ENCODE data around the gene PCK1.

PCK1 gene

GRCh38 chr20:57593134-57593886, 32.4 kb downstream of the PCK1 start:
- Histone ChIP-seq H3K9me3 (ENCODE audit: control insufficient read depth, insufficient read depth, low read length) (no peaks in the 10 kb centered on the region), H3F3A (ENCODE audit: control insufficient read depth, insufficient read depth) (no peaks in the 10 kb centered on the region), H3K36me3 (ENCODE audit: control insufficient read depth, low read length) (no peaks in the 10 kb centered on the region), H3K27ac (ENCODE audit: low read depth, low read length) (no peak overlapping the region), H3K4me1 (ENCODE audit: control insufficient read depth, low read length) (peaks cover 9% of the 10 kb centered on the region), H3K4me2 (ENCODE audit: low read length) (peak overlapping the region; percentile 15; the same call in 1 of the 2 replicates), H3K27me3 (ENCODE audit: control insufficient read depth, low read length) (peaks cover 39% of the 10 kb centered on the region), H3K79me2 (ENCODE audit: control insufficient read depth, low read length) (no peaks in the 10 kb centered on the region), H4K20me1 (ENCODE audit: control insufficient read depth, insufficient read depth, low read depth, low read length) (no peaks in the 10 kb centered on the region; the same call in 1 of the 2 replicates), H3K9me2 (replicated peaks; ENCODE audit: control insufficient read depth, low read length) (no peaks in the 10 kb centered on the region), H3K4me3 (ENCODE audit: low read length) (no peak overlapping the region)
- TF ChIP-seq CTCF (IDR thresholded peaks at IDR 0.05; ENCODE audit: low read depth, low read length, poor library complexity, severe bottlenecking), result no peak
- no peak for TF ChIP-seq EZH2phosphoT487 (IDR thresholded peaks at IDR 0.05; ENCODE audit: borderline replicate concordance, low read length)

GRCh38 chr20:57594092-57594951, 33.4 kb downstream of the PCK1 start:
- Histone ChIP-seq H3K27ac (ENCODE audit: low read depth, low read length) (no peak overlapping the region), H3F3A (ENCODE audit: control insufficient read depth, insufficient read depth) (no peaks in the 10 kb centered on the region), H3K9me3 (ENCODE audit: control insufficient read depth, insufficient read depth, low read length) (no peaks in the 10 kb centered on the region), H3K79me2 (ENCODE audit: control insufficient read depth, low read length) (no peaks in the 10 kb centered on the region), H3K9me2 (replicated peaks; ENCODE audit: control insufficient read depth, low read length) (no peaks in the 10 kb centered on the region), H3K4me3 (ENCODE audit: low read length) (no peak overlapping the region), H3K27me3 (ENCODE audit: control insufficient read depth, low read length) (peaks cover 46% of the 10 kb centered on the region), H4K20me1 (ENCODE audit: control insufficient read depth, insufficient read depth, low read depth, low read length) (no peaks in the 10 kb centered on the region; the same call in 1 of the 2 replicates), H3K36me3 (ENCODE audit: control insufficient read depth, low read length) (no peaks in the 10 kb centered on the region), H3K4me1 (ENCODE audit: control insufficient read depth, low read length) (peaks cover 9% of the 10 kb centered on the region), H3K4me2 (ENCODE audit: low read length) (no peak overlapping the region)
- TF ChIP-seq EZH2phosphoT487 (IDR thresholded peaks at IDR 0.05; ENCODE audit: borderline replicate concordance, low read length), result no peak
- peak; percentile 91 for TF ChIP-seq CTCF (IDR thresholded peaks at IDR 0.05; ENCODE audit: low read depth, low read length, poor library complexity, severe bottlenecking)

GRCh38 chr20:57595041-57596030, 34.4 kb downstream of the PCK1 start:
- Histone ChIP-seq H3K4me1 (ENCODE audit: control insufficient read depth, low read length) (peaks cover 9% of the 10 kb centered on the region), H3K9me3 (ENCODE audit: control insufficient read depth, insufficient read depth, low read length) (no peaks in the 10 kb centered on the region), H3K27me3 (ENCODE audit: control insufficient read depth, low read length) (peaks cover 48% of the 10 kb centered on the region), H3K4me2 (ENCODE audit: low read length) (no peak overlapping the region), H3K27ac (ENCODE audit: low read depth, low read length) (no peak overlapping the region), H3K4me3 (ENCODE audit: low read length) (no peak overlapping the region), H3K36me3 (ENCODE audit: control insufficient read depth, low read length) (no peaks in the 10 kb centered on the region), H4K20me1 (ENCODE audit: control insufficient read depth, insufficient read depth, low read depth, low read length) (no peaks in the 10 kb centered on the region; the same call in 1 of the 2 replicates), H3K79me2 (ENCODE audit: control insufficient read depth, low read length) (no peaks in the 10 kb centered on the region), H3K9me2 (replicated peaks; ENCODE audit: control insufficient read depth, low read length) (no peaks in the 10 kb centered on the region), H3F3A (ENCODE audit: control insufficient read depth, insufficient read depth) (no peaks in the 10 kb centered on the region)
- TF ChIP-seq EZH2phosphoT487 (IDR thresholded peaks at IDR 0.05; ENCODE audit: borderline replicate concordance, low read length) (no peak), CTCF (IDR thresholded peaks at IDR 0.05; ENCODE audit: low read depth, low read length, poor library complexity, severe bottlenecking) (no peak)

All from DOHH2 (cell line).